ENCODE measurements around the gene NEK3. TPM values are rescaled to one million over a fixed set of nuclear protein-coding genes. Genes with fewer than 3 reads are reported as not detected.

NEK3 gene
- polyA plus RNA-seq: 5.9 TPM in 1 of 2 replicates, not detected in the other

DNA sequence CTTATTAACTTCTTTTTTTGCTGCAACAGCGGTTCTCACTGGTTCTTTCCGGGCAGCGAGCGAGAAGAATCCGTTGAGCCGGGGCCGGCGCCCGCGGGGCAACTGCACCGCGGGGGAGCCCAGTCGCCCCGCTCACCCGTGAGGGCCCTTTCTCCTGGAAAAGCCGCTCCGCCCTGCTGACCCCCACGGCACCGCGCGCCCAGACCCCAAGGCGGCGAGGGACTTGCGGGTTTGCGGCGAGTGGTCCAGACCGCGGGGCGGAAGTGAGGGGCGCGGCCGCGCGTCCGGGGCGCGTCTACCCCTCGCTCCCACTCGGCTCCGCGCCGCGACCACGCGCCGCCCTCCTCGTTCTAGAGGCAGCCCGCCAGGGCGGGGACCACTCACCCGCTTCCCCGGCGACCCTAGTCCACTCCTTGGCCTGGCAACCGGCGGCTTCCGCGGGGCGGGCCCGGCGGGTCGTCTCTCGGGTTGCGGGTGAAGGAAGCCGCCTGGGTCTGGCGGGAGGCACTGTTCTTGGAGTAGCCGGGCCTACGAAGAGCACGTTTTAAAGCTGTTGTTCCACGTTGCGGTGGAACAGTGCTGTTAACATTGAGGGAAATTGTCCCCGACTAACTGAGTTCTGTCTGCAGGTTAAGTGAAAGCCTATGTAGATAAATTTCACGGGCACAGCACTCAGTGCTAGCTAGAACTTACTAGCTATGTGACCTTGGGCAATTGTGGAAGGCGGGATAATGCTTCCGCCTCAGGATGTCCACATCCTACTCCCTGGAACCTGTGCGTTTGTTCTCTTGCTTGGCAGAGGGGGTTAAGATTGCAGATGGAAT, at the start of gene NEK3:
Gene NEK3, minus strand, starts transcription at position 439 of the 824 bp plus-strand sequence. CDS start 3,406 bp downstream, outside the sequence.

GRCh38 chr13:52128714-52129700, 30.4 kb downstream of the NEK3 start, which contains the start of gene NEK5:
Gene NEK5, minus strand, starts transcription at chr13:52129073. Its CDS starts 1,591 bp downstream, at chr13:52127482.

Other genes starting within 250 kb of the NEK3 start
- gene ATP7B, start 148.1 kb downstream of the NEK3 start, polyA plus RNA-seq: 0.29 and 2.2 TPM in 2 replicates
- 24.2 and 31.6 TPM in 2 replicates for gene ALG11, start 147.2 kb downstream of the NEK3 start, polyA plus RNA-seq
- 13.2 and 15.6 TPM in 2 replicates for gene UTP14C, start 134.9 kb downstream of the NEK3 start, polyA plus RNA-seq
- gene NEK5, start 30.5 kb downstream of the NEK3 start, polyA plus RNA-seq: 0.55 and 1.3 TPM in 2 replicates
- 0.16 and 0.43 TPM in 2 replicates for gene THSD1, start 246.6 kb upstream of the NEK3 start, polyA plus RNA-seq

Data from Purkinje cell (primary cell).